Superior temporal gyrus (tissue), 1 donor: Measurements from ENCODE around the gene SIM1.

Experiments
- DNase-seq: peaks from one replicate; pipeline ENCODE4 v3.0.0-alpha.2; 2016; ENCODE audit errors: extremely low spot score

The SIM1 gene

GRCh38 chr6:100456141-100456907 is 8.4 kb downstream of the SIM1 start:
- no peak for DNase-seq

- no peak for DNase-seq
These were observed 9.2 kb downstream of the SIM1 start for GRCh38 chr6:100455230-100456124.

- DNase-seq, result no peak
These were observed 10.0 kb downstream of the SIM1 start for GRCh38 chr6:100454551-100455229.

GRCh38 chr6:100453701-100454521 is 10.8 kb downstream of the SIM1 start:
- DNase-seq, result no peak

- no peak for DNase-seq
These were observed 11.7 kb downstream of the SIM1 start for GRCh38 chr6:100452998-100453397.

GRCh38 chr6:100451577-100451976 is 13.1 kb downstream of the SIM1 start:
- DNase-seq, result no peak

- no peak for DNase-seq
These were observed 15.5 kb downstream of the SIM1 start for GRCh38 chr6:100449239-100449691.

- no peak for DNase-seq
These were observed 16.6 kb downstream of the SIM1 start for GRCh38 chr6:100447900-100448748.

GRCh38 chr6:100447081-100447899 is 17.4 kb downstream of the SIM1 start:
- peak; percentile 4 for DNase-seq

- DNase-seq, result peak; percentile 7
These were observed 18.3 kb downstream of the SIM1 start for GRCh38 chr6:100446115-100447080.

- DNase-seq, result no peak
These were observed 19.2 kb downstream of the SIM1 start for GRCh38 chr6:100445512-100445911.

- DNase-seq, result no peak
These were observed 23.8 kb downstream of the SIM1 start for GRCh38 chr6:100440935-100441334.

GRCh38 chr6:100435299-100435698 is 29.4 kb downstream of the SIM1 start:
- DNase-seq, result no peak

GRCh38 chr6:100433726-100434435 is 30.8 kb downstream of the SIM1 start:
- DNase-seq, result no peak

- no peak for DNase-seq
These were observed 32.6 kb downstream of the SIM1 start for GRCh38 chr6:100432136-100432535.

GRCh38 chr6:100430962-100431361 is 33.8 kb downstream of the SIM1 start:
- no peak for DNase-seq

- DNase-seq, result no peak
These were observed 37.3 kb downstream of the SIM1 start for GRCh38 chr6:100427452-100427851.
